NCI-H2196 (cell line): ENCODE measurements around the gene SNF8.
A peak's percentile ranks its signal among the peaks of the same experiment; 100 is the strongest.
"Not testable (repeated sequence)": the region's sequence is repeated elsewhere in the genome, so short reads cannot be mapped to it uniquely, and the experiment has no call there.

Source experiments
- DNase-seq: peaks from one replicate; lab custom pipeline; 2025; ENCODE audit not compliant: unreplicated experiment; lab: John Stamatoyannopoulos, UW

Gene SNF8

GRCh38 chr17:48944515-48945260, at the start of gene SNF8:
TSS of gene SNF8 (minus strand) at chr17:48944842. CDS start at chr17:48944734, 108 bp downstream.
- DNase-seq = peak; percentile 94

DNA sequence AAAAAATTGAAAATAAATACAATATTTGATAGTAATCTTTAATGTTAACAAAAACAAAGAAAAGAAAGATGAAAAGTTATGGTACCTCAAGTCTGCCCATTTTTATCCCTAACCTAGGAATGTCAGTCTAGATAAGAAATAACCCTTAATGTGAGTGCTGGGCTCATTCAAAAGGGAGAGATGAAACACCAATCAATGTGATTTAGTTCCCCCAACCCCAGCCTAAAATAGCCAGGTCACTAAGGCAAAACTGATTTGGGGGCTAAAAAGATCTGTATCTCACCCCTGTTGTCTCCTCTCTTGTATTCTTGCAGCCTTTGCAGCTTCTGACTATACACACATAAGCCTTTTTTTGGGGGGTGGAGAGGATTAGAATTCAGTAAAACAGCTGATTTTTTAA, 49.3 kb upstream of the SNF8 start:
- DNase-seq = no peak

GRCh38 chr17:48993305-48993704, 48.7 kb upstream of the SNF8 start:
- no peak for DNase-seq

GRCh38 chr17:48992444-48992843, 47.8 kb upstream of the SNF8 start:
- DNase-seq = no peak

DNA sequence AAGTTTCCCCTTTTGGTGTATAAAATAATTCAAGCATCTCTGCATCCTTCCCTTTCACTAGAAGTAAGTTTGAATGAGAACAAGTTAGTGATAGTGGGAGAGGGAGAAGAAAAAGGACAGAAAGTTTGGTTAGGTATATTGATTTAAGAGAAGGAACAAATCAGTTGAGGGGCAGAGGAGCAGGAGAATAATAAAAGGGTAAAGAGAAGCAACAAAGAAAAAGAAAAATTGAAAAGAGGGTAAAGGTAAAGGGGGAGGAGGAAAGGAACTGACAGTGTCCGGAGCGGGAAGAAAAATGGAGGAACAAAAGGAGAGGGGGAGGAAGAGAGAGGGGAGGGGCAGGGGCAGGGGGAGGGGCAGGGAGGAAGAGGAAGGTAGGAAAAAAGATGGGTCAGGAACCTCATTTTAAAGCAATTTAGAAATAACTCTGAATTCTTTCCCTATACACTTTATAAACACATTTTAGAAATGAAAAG, 46.3 kb upstream of the SNF8 start:
- no peak for DNase-seq

DNA sequence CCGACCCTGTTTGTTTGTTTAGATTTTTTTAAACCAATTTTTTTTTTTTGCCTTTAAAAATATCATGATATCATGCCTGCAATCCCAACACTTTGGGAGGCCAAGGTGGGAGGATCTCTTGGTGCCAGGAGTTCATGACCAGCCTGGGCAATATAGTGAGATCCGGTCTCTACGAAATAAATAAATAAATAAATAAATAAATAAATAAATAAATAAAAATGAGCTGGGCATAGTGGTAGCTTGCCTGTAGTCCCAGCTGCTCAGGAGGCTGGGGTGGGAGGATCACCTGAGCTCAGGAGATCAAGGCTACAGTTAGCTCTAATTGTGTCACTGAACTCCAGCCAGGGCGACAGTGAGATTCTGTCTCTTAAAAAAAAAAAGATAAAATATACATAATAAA, 44.5 kb upstream of the SNF8 start:
- no peak for DNase-seq

GRCh38 chr17:48985436-48986245, 41.0 kb upstream of the SNF8 start:
- no peak for DNase-seq

DNA sequence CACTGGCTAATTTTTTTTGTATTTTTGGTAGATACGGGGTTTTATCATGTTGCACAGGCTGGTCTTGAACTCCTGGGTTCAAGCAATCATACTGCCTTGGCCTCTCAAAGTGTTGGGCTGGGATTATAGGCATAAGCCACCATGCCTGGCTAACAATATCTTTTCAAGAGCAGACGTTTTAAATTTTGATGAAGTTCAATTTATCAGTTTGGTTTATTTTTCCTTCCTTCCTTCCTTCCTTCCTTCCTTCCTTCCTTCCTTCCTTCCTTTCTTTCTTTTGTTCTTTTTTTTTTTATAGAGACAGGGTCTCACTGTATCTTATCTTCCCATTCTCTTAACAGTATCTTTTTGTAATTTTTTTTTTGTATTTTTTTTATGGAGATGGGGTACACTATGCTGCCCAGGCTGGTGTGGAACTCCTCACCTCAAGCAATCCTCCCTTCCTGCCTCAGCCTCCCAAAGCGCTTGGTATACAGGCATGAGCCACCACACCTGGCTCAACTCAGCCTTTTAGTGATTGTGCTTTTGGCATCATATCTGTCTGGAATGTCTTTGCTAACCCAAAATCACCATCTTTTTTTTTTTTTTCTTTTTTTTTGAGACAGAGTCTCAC, 37.4 kb upstream of the SNF8 start:
- DNase-seq = no peak

- no peak for DNase-seq
Measured at GRCh38 chr17:48973806-48974205, 29.2 kb upstream of the SNF8 start.

DNA sequence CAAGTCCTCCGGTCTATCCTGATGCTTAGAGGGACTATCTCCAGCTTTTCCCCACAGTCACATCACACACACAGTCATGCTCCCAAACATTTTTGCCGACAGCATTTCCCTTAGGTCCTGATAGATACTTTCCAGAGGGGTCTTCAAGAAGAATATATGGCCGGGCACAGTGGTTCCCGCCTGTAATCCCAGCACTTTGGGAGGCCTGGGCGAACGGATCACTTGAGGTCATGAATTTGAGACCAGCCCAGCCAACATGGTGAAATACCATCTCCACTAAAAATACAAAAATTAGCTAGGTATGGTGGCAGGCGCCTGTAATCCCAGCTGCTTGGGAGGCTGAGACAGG, 28.1 kb upstream of the SNF8 start:
- no peak for DNase-seq

DNA sequence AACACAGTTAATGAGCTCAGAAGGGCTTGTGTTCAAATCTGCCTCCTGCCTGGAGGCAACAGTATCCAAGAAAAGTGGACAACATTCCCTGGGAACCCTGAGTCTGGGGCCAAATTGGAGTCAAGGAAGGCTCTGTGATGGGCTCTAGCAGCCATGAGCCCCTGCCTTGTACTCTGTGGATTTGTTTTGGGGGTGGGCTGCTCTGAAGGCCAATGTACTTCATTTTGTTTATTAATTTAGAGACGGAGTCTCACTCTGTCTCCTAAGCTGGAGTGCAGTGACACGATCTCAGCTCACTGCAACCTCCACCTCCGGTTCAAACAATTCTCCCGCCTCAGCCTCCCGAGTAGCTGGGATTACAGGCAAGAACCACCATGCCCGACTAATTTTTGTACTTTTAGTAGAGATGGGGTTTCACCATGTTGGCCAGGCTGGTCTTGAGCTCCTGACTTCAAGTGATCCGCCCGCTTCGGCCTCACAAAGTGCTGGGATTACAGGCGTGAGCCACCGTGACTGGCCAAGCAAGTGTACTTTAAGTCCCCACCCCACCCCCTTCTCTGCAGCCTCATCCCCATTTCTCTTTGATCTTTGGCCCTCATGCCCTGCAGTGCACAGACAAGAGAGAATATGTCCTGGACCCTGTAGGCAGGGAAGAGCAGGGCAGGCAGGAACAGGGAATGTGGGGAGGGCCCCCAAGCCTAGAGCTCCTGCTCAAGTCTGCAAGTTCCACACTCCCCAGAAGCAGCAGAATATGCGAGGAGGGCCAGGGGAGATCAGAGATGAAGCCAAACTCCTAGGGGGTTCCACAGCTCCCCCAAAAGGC, 26.4 kb upstream of the SNF8 start:
- no peak for DNase-seq

GRCh38 chr17:48970224-48970623, 25.6 kb upstream of the SNF8 start:
- DNase-seq = peak; percentile 3

DNA sequence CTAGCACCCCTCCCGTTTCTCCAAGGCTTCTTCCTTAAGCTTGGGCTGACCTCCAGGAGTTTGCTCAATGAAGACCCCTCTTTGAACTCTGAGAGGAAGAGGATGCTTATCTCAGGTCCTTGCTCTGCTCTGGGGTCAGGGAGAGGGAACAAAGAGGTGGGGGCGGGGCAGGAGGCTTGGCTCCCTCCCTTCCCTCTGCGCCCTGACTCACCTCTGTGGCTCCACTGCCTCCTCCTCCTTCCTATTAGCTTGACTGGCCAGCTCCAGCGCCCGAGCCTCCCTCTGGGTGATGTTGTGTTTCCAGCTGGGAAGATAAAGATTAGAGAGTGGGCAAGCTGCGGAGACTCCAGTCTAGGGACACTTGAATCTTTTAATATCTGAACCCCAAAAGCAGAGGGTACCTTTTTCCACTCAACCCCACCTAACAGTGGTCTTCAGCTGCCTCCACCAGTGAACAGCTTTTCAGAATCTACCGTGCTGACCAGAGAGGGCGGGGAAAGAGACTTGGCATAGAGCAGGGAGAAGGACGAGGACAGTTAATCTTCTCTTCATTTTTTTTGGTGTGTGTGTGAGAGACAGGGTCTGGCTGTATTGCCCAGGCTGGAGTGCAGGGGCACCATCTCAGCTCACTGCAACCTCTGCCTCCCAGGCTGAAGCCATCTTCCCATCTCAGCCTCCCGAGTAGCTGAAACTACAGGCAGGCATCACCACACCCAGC, 17.0 kb upstream of the SNF8 start:
- DNase-seq = no peak

GRCh38 chr17:48960834-48961515, 16.3 kb upstream of the SNF8 start:
- DNase-seq = no peak

DNA sequence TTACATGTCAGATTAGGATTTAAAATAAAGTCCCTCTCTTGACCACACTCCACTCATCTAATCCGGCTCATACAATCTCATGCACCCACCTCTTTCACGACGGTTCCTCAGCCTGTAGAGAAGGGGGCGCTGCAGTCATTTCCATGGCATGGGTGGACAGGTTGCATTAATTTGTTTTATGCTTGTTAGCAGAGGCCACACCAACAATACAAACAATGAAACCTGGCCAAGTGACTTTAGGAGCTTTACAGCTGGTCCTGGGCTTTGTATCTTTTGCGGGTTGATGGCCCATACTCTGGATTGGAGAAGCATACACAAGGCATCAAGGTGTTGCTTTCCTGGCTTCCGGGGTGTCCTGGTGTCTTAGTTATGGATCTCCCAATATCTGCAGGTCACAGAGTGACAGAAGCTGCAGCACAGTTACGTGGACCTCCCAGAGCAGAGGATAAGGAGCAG, 9.7 kb upstream of the SNF8 start:
- no peak for DNase-seq

- no peak for DNase-seq
Measured at GRCh38 chr17:48952904-48953303, 8.3 kb upstream of the SNF8 start.

DNA sequence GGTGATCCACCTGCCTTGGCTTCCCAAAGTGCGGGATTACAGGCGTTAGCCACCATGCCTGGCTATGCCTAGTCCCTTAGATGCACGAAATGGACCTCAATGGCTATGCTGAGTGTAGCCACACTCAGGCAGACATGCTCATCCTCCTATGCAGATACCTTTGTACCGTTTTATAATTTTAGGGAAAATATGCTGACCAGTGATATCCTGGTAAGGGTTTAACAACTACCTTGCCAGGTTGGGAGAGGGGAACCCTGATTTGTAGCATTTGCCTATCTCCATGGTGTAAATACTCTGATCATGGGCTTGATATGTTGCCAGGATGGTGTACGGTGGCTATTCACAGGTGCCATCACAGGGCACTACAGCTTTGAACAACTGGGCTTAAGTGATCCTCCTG, 6.9 kb upstream of the SNF8 start:
- DNase-seq = no peak

DNA sequence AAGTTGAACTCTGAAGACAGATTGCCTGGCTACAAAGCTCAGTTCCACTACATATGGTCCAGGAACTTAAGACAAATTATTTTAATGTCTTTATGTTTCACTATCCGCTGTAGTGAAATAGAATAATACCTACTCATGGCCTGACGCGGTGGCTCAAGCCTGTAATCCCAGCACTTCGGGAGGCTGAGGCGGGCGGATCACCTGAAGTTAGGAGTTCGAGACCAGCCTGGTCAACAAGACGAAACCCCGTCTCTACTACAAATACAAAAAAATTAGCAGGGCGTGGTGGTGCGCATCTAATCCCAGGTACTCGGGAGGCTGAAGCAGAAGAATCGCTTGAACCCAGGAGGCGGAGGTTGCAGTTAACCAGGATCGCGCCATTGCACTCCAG, 614 bp upstream of the SNF8 start:
- not testable (repeated sequence) for DNase-seq

GRCh38 chr17:48933035-48933434, 11.6 kb downstream of the SNF8 start:
- DNase-seq = no peak

- no peak for DNase-seq
Measured at GRCh38 chr17:48930435-48930873, 14.2 kb downstream of the SNF8 start.
